GM21447 (cell line): ENCODE data around the gene ATP5F1C.
"Not testable (repeated sequence)": the region's sequence is repeated elsewhere in the genome, so short reads cannot be mapped to it uniquely, and the experiment has no call there.

ENCODE experiments used
- ATAC-seq: cut with Tn5 transposase; IDR thresholded peaks from one replicate; pipeline ENCODE4 v1.9.1; 2021; ENCODE audit not compliant: unreplicated experiment

ATP5F1C gene

GRCh38 chr10:7787857-7788638 is at the start of gene ATP5F1C, which contains the start of gene KIN:
Gene ATP5F1C, plus strand, starts transcription at chr10:7788177. Its CDS starts 31 bp downstream, at chr10:7788208.
Gene KIN, minus strand, starts transcription at chr10:7787993. Its CDS starts 60 bp downstream, at chr10:7787933.
- ATAC-seq: peak; percentile 95

- ATAC-seq: no peak
Observed at GRCh38 chr10:7738536-7739407, 49.2 kb upstream of the ATP5F1C start.

DNA sequence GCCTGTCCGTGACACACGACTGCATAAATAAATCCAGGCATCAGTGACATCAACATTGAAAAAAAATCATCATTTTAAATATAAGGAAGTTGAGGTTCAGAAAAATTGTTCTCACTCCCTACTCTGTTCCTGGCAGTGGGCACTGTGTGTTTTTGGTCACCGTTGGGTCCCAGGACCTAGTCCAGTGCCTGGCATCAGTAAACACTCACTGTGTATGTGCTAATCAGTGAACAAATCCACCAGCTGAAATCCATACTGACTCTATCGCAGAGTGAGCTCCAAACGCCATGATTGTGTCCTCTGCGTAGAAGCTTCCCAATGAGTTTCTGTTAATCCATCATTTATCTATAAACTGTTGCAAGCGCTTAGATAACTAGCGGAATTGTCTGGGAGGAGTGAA is 43.7 kb upstream of the ATP5F1C start:
- no peak for ATAC-seq

DNA sequence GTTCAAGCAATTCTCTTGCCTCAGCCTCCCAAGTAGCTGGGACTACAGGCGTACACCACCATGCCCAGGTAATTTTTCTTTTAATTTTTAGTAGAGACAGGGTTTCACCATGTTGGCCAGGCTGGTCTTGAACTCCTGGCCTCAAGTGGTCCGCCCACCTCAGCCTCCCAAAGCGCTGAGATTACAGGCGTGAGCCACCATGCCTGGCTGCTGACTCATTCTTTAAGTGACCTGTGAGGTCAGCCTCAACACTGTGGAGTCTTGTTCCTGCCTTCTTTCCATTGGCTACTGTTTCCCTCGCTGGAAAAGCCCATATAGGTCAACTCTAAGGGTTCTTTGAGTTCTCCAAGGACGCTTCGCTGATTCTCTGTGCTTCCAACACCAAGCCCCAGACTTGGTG is 39.3 kb upstream of the ATP5F1C start:
- not testable (repeated sequence) for ATAC-seq

DNA sequence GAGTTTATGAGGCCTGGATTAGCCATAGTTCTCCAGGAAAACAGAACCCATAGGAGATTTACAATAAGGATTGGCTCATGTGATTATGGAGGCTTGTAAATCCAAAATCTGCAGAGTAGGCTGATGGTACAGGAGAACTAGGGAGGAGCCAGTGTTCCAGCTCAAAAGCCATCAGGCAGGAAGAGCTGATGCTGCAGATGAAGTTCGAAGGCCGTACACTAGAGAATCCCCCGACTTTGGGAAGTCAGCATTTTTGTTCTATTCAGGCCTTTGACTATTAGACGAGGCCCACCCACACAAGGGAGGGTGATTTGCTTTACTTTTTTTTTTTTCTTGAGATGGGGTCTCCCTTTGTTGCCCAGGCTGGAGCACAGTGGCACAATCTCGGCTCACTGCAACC is 37.8 kb upstream of the ATP5F1C start:
- ATAC-seq: no peak

DNA sequence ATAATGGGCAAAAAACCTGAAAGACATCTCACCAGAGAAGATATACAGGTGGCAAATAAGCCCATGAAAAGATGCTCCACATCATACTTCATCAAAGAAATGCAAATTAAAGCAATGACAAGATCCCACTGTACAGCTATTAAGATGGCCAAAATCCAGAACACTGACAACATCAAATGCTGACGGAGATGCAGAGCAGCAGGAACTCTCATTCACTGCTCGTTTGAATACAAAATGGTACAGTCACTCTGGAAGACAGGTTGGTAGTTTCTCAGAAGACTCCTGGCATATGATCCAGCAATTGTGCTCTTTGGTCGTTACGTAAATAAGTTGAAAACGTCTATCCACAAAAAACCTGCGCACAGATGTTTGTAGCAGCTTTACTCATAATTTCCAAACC is 35.7 kb upstream of the ATP5F1C start:
- ATAC-seq: no peak

DNA sequence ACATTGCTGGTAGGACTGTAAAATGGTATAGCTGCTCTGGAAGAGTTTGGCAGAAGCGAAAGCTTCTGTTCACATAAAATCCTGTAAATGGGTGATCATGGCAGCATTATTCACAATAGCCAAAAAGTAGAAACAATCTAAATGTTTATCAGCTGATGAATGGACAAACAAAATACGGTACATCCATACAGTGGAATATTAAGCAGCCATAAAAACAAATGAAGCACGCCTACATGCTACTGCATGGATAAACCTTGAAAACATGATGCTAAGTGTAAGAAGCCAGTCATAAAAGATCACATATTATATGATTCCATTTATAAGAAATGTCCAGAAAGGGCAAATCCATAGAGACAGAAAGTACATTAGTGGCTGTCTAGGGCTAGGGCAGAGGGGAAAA is 32.9 kb upstream of the ATP5F1C start:
- no peak for ATAC-seq

DNA sequence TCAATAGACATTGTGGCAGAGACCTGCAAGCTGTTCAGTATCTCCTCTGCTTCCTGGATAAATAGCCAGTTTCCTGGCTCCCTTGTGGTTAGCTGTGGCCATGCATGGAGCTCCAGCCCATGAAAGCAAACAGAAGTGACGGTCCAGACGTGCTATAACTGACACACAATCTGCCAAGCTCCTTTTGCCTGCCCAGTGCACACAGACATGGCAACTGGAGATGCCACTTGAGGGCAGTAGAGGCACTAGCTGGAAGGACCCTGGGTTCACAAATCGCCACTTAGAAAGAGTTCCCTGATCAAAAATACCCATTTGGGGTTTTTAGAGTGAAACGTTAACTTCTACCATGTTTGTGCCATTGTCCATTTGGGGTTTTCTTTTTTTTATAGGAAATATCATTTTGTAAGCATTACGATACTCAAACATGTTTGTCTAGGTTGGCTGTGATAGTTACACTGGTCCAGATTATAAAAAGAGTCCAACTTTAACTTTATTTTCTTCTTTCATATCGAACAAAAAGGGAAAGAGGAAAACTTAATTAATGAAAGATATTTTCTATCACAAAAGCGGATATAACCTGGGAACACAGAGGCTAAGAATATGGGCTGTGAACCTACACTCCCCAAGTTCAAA is 31.5 kb upstream of the ATP5F1C start:
- peak; percentile 61 for ATAC-seq

GRCh38 chr10:7763929-7764328 is 24.0 kb upstream of the ATP5F1C start:
- ATAC-seq: no peak

DNA sequence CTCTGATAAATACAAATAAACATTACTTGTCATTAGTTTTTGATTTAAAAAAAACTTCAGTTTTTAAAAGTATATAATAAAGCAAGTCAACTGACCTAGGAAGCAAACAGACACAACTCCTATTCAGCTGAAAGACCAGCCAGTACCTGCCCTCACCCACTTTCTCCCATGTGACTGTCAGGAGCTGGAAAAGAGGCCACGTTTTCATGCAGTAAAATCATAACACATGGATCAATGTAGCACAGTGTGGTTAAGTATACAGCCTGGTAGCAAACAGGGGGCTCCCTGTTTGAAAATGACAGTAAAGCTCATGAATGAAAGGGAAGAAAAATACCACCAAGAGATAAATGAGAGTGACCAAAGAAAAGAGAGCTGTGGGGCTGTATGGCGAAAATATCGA is 21.7 kb upstream of the ATP5F1C start:
- no peak for ATAC-seq

DNA sequence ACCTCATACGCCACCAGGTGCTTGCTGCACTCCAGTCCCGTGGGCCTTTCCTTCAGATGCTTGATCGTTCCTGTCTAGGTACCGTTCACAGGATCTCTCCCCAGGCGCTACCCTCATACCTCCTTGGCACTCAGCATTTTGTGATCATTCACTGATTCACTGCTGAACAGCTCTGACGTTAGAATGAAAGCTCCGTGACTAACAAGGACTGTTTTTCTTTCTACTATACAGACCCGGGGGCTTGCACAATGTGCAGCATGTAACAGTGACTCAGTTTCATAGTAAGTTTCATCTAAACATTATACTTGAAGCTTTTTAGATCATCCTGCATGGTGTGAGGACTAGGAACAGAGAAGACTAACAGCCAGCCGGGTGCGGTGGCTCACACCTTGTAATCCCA is 20.8 kb upstream of the ATP5F1C start:
- no peak for ATAC-seq

- ATAC-seq: no peak
Observed at GRCh38 chr10:7768417-7768816, 19.6 kb upstream of the ATP5F1C start.

DNA sequence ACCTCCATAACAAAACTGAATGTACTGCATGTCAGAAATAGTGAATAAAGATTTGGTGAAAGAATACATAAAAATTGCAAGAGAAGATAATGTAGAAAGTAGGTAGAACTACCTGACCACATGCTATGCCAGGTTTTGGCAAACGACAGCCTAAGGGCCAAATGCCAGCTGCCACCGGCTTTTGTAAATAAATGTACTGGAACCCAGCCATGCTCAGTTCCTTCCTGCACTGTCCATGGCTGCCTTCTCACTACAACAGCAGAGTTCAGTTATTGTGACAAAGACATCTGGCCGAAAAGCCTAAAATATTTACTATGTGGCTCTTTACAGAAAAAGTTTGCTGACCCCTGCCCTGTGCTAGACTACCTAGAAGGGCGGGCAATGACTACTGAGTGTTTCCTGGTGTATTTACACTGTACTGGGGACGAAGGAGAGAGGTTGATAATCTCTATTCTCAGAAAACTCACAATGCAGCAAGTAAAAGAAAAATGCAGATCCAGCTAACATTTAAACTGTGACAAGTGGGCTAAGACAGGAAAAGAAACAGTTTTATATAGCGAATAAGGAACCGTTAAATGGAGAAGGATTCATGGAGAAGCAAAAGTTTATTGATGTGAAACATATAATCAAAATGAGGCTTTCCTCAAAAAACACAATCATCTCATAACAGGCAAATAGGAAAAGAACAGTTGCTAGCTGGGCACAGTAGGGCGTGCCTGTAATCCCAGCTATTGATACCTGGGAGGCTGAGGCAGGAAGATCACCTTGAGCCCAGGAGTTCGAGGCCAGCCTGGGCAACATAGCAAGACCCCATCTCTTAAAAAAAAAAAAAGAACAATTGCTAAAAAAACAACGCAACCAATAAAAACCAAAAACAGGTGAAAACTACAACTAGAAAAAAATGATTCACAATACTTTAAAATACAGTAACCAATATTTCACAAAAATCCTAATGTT is 13.9 kb upstream of the ATP5F1C start:
- ATAC-seq: no peak

GRCh38 chr10:7776777-7777176 is 11.2 kb upstream of the ATP5F1C start:
- no peak for ATAC-seq

GRCh38 chr10:7782194-7782593 is 5.8 kb upstream of the ATP5F1C start:
- ATAC-seq: not testable (repeated sequence)

DNA sequence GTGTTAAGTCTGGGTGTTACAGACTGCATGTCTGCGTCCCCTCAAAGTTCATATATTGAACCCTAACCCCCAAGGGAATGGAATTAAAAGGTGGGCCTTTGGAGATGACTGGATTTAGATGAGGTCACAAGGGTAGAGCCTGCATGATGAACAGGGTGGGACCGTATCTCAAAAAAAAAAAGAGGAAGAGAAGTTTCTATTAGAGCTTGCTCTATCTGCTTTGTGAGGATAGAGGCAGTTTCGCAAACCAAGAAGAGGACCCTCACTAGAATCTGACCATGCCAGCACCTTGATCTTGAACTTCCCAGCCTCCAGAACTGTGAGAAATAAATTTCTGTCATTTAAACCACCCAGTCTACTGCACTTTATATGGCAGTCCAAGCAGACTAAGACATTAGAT is 1.5 kb upstream of the ATP5F1C start:
- no peak for ATAC-seq

DNA sequence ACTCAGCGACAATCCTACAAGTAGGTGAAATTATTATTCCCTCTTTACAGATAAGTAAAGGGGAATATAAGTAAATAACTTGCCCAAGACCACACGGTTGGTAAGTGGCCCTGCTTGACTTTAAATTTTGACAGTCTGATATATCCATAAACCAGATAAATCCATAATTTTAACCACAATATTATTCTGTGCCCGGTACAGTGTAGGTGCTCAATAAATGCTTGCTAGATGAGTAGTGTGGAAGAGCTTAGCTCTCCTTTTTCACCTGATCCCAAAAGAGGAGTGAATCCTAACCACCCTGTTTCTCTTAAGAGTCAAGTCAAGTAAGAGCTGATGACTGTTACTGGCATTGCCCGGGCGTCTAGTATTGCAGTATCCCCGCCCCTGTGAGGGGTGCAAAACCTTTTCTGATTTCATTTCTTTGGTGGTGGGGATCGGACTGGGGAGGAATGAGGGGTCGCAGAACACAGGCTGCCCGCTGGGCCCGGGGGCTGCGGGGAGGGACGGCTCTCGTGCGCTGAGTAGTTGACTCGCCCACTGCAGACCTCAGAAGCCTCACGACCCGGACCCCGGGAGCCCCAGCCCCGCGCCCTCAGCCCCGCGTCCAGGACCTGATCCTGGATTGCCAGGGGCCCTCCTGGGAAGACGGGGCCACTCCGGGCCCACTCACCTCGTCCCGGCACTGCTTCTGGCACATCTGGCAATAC is 674 bp upstream of the ATP5F1C start:
- peak; percentile 16 for ATAC-seq

DNA sequence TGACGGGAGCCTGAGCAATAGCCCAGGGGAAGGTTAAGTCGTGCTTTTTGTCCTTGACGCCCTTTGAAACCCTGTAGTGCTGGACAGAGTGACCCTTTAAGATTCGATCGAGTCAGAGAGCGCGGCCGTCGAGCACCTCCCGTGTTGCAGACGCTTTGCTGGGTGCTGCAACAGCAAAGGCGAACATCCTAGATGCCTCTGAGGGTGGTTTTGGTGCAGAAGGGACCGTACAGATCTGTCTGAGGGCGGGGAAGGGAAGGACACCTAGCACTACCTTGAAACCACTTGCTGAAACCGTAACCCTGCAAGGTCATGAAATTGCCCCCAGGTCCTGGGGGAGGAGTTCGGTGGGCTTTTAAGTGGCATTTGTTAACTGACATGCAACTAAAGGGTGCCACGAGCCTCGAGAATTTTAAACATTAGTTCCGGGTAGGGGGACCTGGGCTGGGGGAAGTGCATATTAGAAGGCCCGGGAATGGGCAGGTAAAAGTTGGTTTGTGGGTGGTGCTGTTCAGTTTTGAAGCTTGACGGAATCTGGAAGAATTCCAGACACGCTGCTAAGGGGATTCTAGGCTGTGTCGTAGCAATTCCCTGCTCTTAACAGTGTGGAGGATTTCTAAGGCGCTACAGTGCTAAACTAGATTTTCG is 786 bp downstream of the ATP5F1C start:
- ATAC-seq: peak; percentile 5

DNA sequence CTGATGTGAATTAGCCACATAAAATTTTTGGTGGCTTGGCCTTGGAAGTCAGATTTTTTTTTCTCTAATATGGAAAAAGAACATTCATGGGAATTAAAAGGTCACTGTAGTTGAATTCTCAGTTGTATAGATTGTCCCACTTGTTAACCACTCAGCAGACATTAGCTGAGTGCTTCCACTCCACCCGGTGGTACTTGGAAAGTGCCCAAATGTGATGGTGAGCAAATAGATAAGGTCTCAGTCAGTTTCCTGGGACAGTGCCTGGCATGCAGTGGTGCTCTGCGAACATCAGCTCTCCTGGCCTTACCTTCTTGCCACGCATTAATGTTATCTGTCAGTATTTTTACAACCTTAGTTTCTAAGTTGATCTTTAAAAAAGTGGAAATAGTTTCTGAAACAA is 1.4 kb downstream of the ATP5F1C start:
- no peak for ATAC-seq
